ENCODE data around the gene TBL1XR1. TPM values are rescaled to one million over a fixed set of nuclear protein-coding genes. Genes with fewer than 3 reads are reported as not detected.

TBL1XR1 gene
- total and polyA plus RNA-seq, 2 of the 13 experiments (the other 11 are each of a cell fraction or from before 2014, with no cell fraction given), result 57.7 to 62.5 TPM

DNA sequence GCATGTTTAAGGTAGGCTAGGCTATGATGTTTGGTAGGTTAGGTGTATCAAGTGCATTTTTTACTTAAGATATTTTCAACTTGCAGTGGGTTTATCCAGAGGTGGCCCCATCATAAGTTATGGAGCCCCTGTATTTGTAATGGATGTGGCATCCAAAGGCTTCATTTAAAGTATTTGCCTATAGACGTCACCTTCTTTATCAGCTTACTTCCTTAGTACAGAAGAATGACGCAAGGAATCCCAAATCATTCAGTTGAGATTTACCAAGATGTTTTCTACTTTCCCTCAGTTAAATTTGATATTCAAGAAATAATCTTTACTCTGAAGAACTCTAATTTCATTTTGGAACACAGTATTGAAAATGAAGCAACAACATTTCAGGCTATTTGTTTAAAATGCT, 201.3 kb downstream of the TBL1XR1 start:
- Histone ChIP-seq H4K20me1 (ENCODE audit: insufficient read depth, low read length) (no peaks in the 10 kb centered on the region), H3K27me3 (ENCODE audit: control insufficient read depth in 1 of 2, insufficient read depth in 2 of 2, low read length in 2 of 2) (no peaks in the 10 kb centered on the region; a peak in 1 of 5 replicates), H3K36me3 (replicated peaks in 1 of 2; ENCODE audit: control insufficient read depth in 1 of 2, insufficient read depth in 2 of 2, low read length in 2 of 2) (no peaks in the 10 kb centered on the region), H3K4me3 (replicated peaks in 1 of 3; ENCODE audit: insufficient read depth in 1 of 3, low read depth in 2 of 3, low read length in 3 of 3) (no peak overlapping the region), H3K79me2 (ENCODE audit: insufficient read depth, low read length) (no peaks in the 10 kb centered on the region), H3K27ac (ENCODE audit: extremely low read length, insufficient read depth, low read length) (no peak overlapping the region), H2AFZ (ENCODE audit: low read length) (no peak overlapping the region), H3K9me3 (ENCODE audit: low read length) (no peaks in the 10 kb centered on the region), H3K4me2 (ENCODE audit: low read depth, low read length) (no peak overlapping the region), H3K9ac (ENCODE audit: insufficient read depth, low read depth, low read length) (no peak overlapping the region), H3K4me1 (ENCODE audit: insufficient read depth, low read length) (no peaks in the 10 kb centered on the region)
- ChIA-PET POLR2A (no interaction called here), CTCF (ENCODE audit: low intra/inter-chr PET ratio, low total read pairs) (no interaction called here)
- FAIRE-seq (no peak), DNase-seq (ENCODE audit: low spot score) (no peak), ATAC-seq (no peak)
- WGBS (ENCODE audit: low lambda C conversion rate), result 85% methylated on average over 2 of the region's 2 CpGs
- in situ Hi-C loops (cut with HindIII; ENCODE audit: extremely low pct_ligation_motif_present, low pct_unique_long_range_greater_than_20kb), result no loop called here
- BruUV-seq (replicated peaks), result no TSS peak
- intact Hi-C loops (cut with micrococcal nuclease; ENCODE audit: unreplicated experiment), result no loop called here
- no peak for TF ChIP-seq BCL3 (CRISPR knock-in tag; IDR thresholded peaks at IDR 0.05)
- TF ChIP-seq, protein P1, sequence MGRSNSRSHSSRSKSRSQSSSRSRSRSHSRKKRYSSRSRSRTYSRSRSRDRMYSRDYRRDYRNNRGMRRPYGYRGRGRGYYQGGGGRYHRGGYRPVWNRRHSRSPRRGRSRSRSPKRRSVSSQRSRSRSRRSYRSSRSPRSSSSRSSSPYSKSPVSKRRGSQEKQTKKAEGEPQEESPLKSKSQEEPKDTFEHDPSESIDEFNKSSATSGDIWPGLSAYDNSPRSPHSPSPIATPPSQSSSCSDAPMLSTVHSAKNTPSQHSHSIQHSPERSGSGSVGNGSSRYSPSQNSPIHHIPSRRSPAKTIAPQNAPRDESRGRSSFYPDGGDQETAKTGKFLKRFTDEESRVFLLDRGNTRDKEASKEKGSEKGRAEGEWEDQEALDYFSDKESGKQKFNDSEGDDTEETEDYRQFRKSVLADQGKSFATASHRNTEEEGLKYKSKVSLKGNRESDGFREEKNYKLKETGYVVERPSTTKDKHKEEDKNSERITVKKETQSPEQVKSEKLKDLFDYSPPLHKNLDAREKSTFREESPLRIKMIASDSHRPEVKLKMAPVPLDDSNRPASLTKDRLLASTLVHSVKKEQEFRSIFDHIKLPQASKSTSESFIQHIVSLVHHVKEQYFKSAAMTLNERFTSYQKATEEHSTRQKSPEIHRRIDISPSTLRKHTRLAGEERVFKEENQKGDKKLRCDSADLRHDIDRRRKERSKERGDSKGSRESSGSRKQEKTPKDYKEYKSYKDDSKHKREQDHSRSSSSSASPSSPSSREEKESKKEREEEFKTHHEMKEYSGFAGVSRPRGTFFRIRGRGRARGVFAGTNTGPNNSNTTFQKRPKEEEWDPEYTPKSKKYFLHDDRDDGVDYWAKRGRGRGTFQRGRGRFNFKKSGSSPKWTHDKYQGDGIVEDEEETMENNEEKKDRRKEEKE (IDR thresholded peaks at IDR 0.05), result no peak
- TF ChIP-seq, protein P2, sequence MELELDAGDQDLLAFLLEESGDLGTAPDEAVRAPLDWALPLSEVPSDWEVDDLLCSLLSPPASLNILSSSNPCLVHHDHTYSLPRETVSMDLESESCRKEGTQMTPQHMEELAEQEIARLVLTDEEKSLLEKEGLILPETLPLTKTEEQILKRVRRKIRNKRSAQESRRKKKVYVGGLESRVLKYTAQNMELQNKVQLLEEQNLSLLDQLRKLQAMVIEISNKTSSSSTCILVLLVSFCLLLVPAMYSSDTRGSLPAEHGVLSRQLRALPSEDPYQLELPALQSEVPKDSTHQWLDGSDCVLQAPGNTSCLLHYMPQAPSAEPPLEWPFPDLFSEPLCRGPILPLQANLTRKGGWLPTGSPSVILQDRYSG (CRISPR knock-in tag; IDR thresholded peaks at IDR 0.05), result no peak
- no peak for TF ChIP-seq SMAD3 (CRISPR knock-in tag; IDR thresholded peaks at IDR 0.05)
- TF ChIP-seq ZNF414 (CRISPR knock-in tag; IDR thresholded peaks at IDR 0.05), result no peak
- no peak for TF ChIP-seq ZNF766 (CRISPR knock-in tag; IDR thresholded peaks at IDR 0.05; ENCODE audit: borderline replicate concordance)
